Endothelial cell of umbilical vein (primary cell): ENCODE data around the gene CBLN3. TPM values are rescaled to one million over a fixed set of nuclear protein-coding genes. Genes with fewer than 3 reads are reported as not detected.

Experiments
- BruUV-seq: library from RNA; stranded (reverse); fragments of 400-500 nt; replicated peaks from 2 replicates; lab custom pipeline; 2021; lab: Mats Ljungman, UMichigan
- CTCF ChIA-PET: fragments of 300-600, 350-600 bp; sonication (Branson Sonifier 250); formaldehyde crosslinking; loops from one replicate; lab custom pipeline; 2021; ENCODE audit warnings: antibody characterized with exemption, inconsistent platforms; lab: Charles Lee
- POLR2A ChIA-PET: fragments of 300-600, 350-600 bp; sonication (Branson Sonifier 250); formaldehyde crosslinking; loops from one replicate; lab custom pipeline; 2021; ENCODE audit warnings: antibody characterized with exemption, inconsistent platforms; lab: Charles Lee
- DNase-seq: peaks from one replicate; pipeline ENCODE4 v3.0.0-alpha.2; 2011; ENCODE audit warnings: low read depth, low spot score
- FAIRE-seq: peaks from 2 replicates; lab custom pipeline; 2011; peaks lifted over from hg19 to GRCh38; lab: Jason Lieb, UNC
- H2AFZ ChIP-seq: 2 replicates; pipeline ENCODE4 v1.6.0; 2012; ENCODE audit warnings: low read depth, low read length, control low read depth, inconsistent platforms
- H3K27ac ChIP-seq: 2 replicates; pipeline ENCODE4 v1.5.1; 2011; ENCODE audit warnings: low read depth, mild to moderate bottlenecking, control low read depth, low read length, moderate library complexity; ENCODE audit not compliant: insufficient read depth
- H3K27me3 ChIP-seq, 2 experiments: 2 replicates each; pipeline versions ENCODE4 v1.6.0 to v1.6.1; 2011; ENCODE audit warnings: low read length in 2 of 2, mixed read lengths in 1 of 2; ENCODE audit not compliant: control insufficient read depth in 2 of 2, insufficient read depth in 2 of 2
- H3K36me3 ChIP-seq, 2 experiments: 2 replicates in 1 of 2; 3 replicates in 1 of 2; pipeline ENCODE4 v1.5.1; 2011; ENCODE audit warnings: low read length in 2 of 2, mild to moderate bottlenecking in 1 of 2, moderate library complexity in 1 of 2; ENCODE audit not compliant: control insufficient read depth in 2 of 2, insufficient read depth in 2 of 2; ENCODE audit errors: extremely low read depth in 1 of 2
- H3K4me1 ChIP-seq: 3 replicates; pipeline ENCODE4 v1.5.1; 2011; ENCODE audit warnings: mild to moderate bottlenecking, low read length; ENCODE audit not compliant: control insufficient read depth, insufficient read depth; ENCODE audit errors: extremely low read depth
- H3K4me2 ChIP-seq: 2 replicates; pipeline ENCODE4 v1.6.1; 2011; ENCODE audit warnings: low read length, control low read depth, mixed read lengths; ENCODE audit not compliant: insufficient read depth
- H3K4me3 ChIP-seq, 3 experiments: fragments of 200-600 bp in 1 of 3; sonication (generic), shearing (Covaris generic) in 1 of 3; replicated peaks in 1 of 3; 2 replicates each; pipeline ENCODE4 v1.5.1; 2011 to 2016; ENCODE audit warnings: control low read depth in 3 of 3, low read length in 3 of 3, mild to moderate bottlenecking in 2 of 3, inconsistent platforms in 1 of 3, low read depth in 1 of 3, moderate library complexity in 1 of 3; ENCODE audit not compliant: insufficient read depth in 1 of 3
- H3K79me2 ChIP-seq: 2 replicates; pipeline ENCODE4 v1.6.0; 2012; ENCODE audit warnings: low read length, inconsistent platforms; ENCODE audit not compliant: control insufficient read depth, insufficient read depth
- H3K9ac ChIP-seq: replicated peaks from 2 replicates; pipeline ENCODE3; 2011; ENCODE audit warnings: low read length, control low read depth; ENCODE audit not compliant: insufficient read depth; ENCODE audit errors: extremely low read depth
- H3K9me1 ChIP-seq: replicated peaks from 3 replicates; pipeline ENCODE4 v1.6.0; 2011; ENCODE audit warnings: mild to moderate bottlenecking, low read length; ENCODE audit not compliant: control insufficient read depth, insufficient read depth; ENCODE audit errors: extremely low read depth
- H3K9me3 ChIP-seq: replicated peaks from 2 replicates; pipeline ENCODE4 v1.5.1; 2012; ENCODE audit warnings: low read length, inconsistent platforms; ENCODE audit not compliant: control insufficient read depth, insufficient read depth
- H4K20me1 ChIP-seq: replicated peaks from 2 replicates; pipeline ENCODE3; 2011; ENCODE audit warnings: mild to moderate bottlenecking, low read length; ENCODE audit not compliant: control insufficient read depth, insufficient read depth; ENCODE audit errors: extremely low read depth
- CTCF ChIP-seq, 2 donors: IDR thresholded peaks; 1 replicate in 1 of 2; 2 replicates in 1 of 2; pipeline ENCODE4 v1.5.1; 2011; ENCODE audit warnings: low read length in 2 of 2, mild to moderate bottlenecking in 2 of 2, moderate library complexity in 2 of 2, control low read depth in 1 of 2, inconsistent platforms in 1 of 2, low read depth in 1 of 2; ENCODE audit not compliant: insufficient read depth in 1 of 2; ENCODE audit errors: extremely low read depth in 1 of 2
- EZH2 ChIP-seq: IDR thresholded peaks from 2 replicates; pipeline ENCODE4 v1.6.1; 2012; ENCODE audit warnings: borderline replicate concordance, low read depth, mild to moderate bottlenecking, moderate library complexity, low read length, inconsistent platforms; ENCODE audit not compliant: severe bottlenecking
- FOS ChIP-seq: IDR thresholded peaks from 2 replicates; pipeline ENCODE4 v1.6.1; 2011; ENCODE audit warnings: mild to moderate bottlenecking, low read length, moderate library complexity, borderline replicate concordance; ENCODE audit not compliant: insufficient read depth
- GATA2 ChIP-seq: IDR thresholded peaks from 2 replicates; pipeline ENCODE4 v1.7.0; 2011; ENCODE audit warnings: low read depth, mild to moderate bottlenecking, moderate library complexity, mixed read lengths, low read length; ENCODE audit not compliant: insufficient read length, insufficient read depth
- JUN ChIP-seq: IDR thresholded peaks from 2 replicates; pipeline ENCODE4 v1.6.1; 2011; ENCODE audit warnings: borderline replicate concordance, low read depth; ENCODE audit not compliant: insufficient read length, insufficient read depth
- MAX ChIP-seq: IDR thresholded peaks from 2 replicates; pipeline ENCODE4 v1.6.1; 2011; ENCODE audit not compliant: insufficient read depth, insufficient read length
- MYC ChIP-seq: IDR thresholded peaks from one replicate; pipeline ENCODE4 v1.6.1; 2011; ENCODE audit warnings: mild to moderate bottlenecking, low read depth, low read length
- POLR2A ChIP-seq: IDR thresholded peaks from 2 replicates; pipeline ENCODE4 v1.6.1; 2012; ENCODE audit warnings: low read depth, mild to moderate bottlenecking, control low read depth, low read length
- POLR2AphosphoS5 ChIP-seq: IDR thresholded peaks from 2 replicates; pipeline ENCODE4 v1.6.1; 2012; ENCODE audit warnings: low read depth, mild to moderate bottlenecking, control low read depth, low read length, moderate library complexity; ENCODE audit not compliant: insufficient read depth
- dilution Hi-C: fragments of 300-500 bp; cut with MboI; formaldehyde crosslinking; loops from one replicate; pipeline ENCODE4 v1.15.0; 2019; ENCODE audit warnings: low sequenced_read_pairs; ENCODE audit not compliant: extremely low pct_ligation_motif_present
- intact Hi-C: fragments of 100-400 bp; cut with micrococcal nuclease; formaldehyde crosslinking; loops from one replicate; pipeline ENCODE4 v1.10.0; 2022
- polyA plus RNA-seq, 4 experiments: library from polyadenylated mRNA; depleted of rRNA in 3 of 4; stranded (reverse) in 3 of 4; unstranded in 1 of 4; fragments of >200 nt; gene quantifications; 2 replicates each; pipeline versions ENCODE4 v1.2.1 to v1.2.3, GENCODE V29; 2011 to 2012; ENCODE audit warnings: missing spikeins in 1 of 4
- total RNA-seq: library from RNA; stranded (reverse); gene quantifications from 2 replicates; pipeline ENCODE4 v1.2.3, GENCODE V29; 2021

The CBLN3 gene
- total and polyA plus RNA-seq, 2 donors (not counting 3 experiments of a cell fraction or from before 2014, with no cell fraction given), result 7.9 to 8.6 TPM

- dilution Hi-C loops, result no loop called here
- FAIRE-seq (peak; percentile 87), DNase-seq (peak; percentile 70)
- Histone ChIP-seq H3K36me3 (peaks cover 4 to 56% of the 10 kb centered on the region in 2 experiments), H3K9me1 (no peaks in the 10 kb centered on the region), H4K20me1 (no peaks in the 10 kb centered on the region), H3K27ac (no peak overlapping the region), H3K4me1 (no peaks in the 10 kb centered on the region), H3K9ac (no peak overlapping the region), H3K4me2 (no peak overlapping the region), H2AFZ (no peak overlapping the region), H3K4me3 (no peak overlapping the region), H3K79me2 (no peaks in the 10 kb centered on the region), H3K9me3 (no peaks in the 10 kb centered on the region), H3K27me3 (no peaks in the 10 kb centered on the region)
- intact Hi-C loops, result loop anchor here (1.0 kb wide), 4 partner anchors 20 to 77 kb away; partner anchors contain the start of gene RIPK3
- no TSS peak for BruUV-seq
- ChIA-PET POLR2A (no interaction called here), CTCF (interaction anchor here (0.9 to 8.7 kb wide), 12 partner anchors 9 to 121 kb away, joined by 3 to 86 read pairs (median 4); partner anchors contain the start of gene ADCY4)
- TF ChIP-seq CTCF (IDR thresholded peaks at IDR 0.05; ENCODE audit: extremely low read depth in 1 of 2, insufficient read depth in 1 of 2, low read depth in 1 of 2, low read length in 2 of 2) (peak; percentile 67 to 76), MYC (no peak)
Measured at GRCh38 chr14:24411443-24412389, 17.8 kb downstream of the CBLN3 start.

GRCh38 chr14:24409956-24410355, 19.5 kb downstream of the CBLN3 start:
- POLR2A ChIA-PET, result interaction anchor here (1.7 kb wide), 1 partner anchor 44 kb away, joined by 6 read pairs; no protein-coding TSS in a partner anchor
- Histone ChIP-seq H2AFZ (no peak overlapping the region), H3K79me2 (no peaks in the 10 kb centered on the region), H4K20me1 (no peaks in the 10 kb centered on the region), H3K9me3 (no peaks in the 10 kb centered on the region), H3K4me2 (no peak overlapping the region), H3K4me3 (no peak overlapping the region), H3K4me1 (no peaks in the 10 kb centered on the region), H3K9ac (no peak overlapping the region), H3K9me1 (no peaks in the 10 kb centered on the region), H3K36me3 (peaks cover 4 to 46% of the 10 kb centered on the region in 2 experiments), H3K27me3 (no peaks in the 10 kb centered on the region), H3K27ac (no peak overlapping the region)
- DNase-seq, result no peak
- BruUV-seq, result no TSS peak
- no peak for TF ChIP-seq EZH2
- no peak for TF ChIP-seq POLR2AphosphoS5
- TF ChIP-seq FOS, result no peak
- TF ChIP-seq GATA2, result no peak
- no peak for TF ChIP-seq MAX
- no peak for TF ChIP-seq POLR2A
- no peak for TF ChIP-seq MYC
- TF ChIP-seq JUN, result no peak
- no peak for TF ChIP-seq CTCF (IDR thresholded peaks at IDR 0.05; ENCODE audit: extremely low read depth in 1 of 2, insufficient read depth in 1 of 2, low read depth in 1 of 2, low read length in 2 of 2)
- intact Hi-C loops, result no loop called here
- no peak for FAIRE-seq
- dilution Hi-C loops, result no loop called here
- CTCF ChIA-PET, result interaction anchor here (0.9 to 8.7 kb wide), 10 partner anchors 9 to 119 kb away, joined by 3 to 86 read pairs (median 4); partner anchors contain the start of gene ADCY4
